Activated CD8-positive, alpha-beta T cell treated with anti-CD3 and anti-CD28 coated beads for 36 hours (primary cell): ENCODE results near the gene PGF. TPM values are rescaled to one million over a fixed set of nuclear protein-coding genes. Genes with fewer than 3 reads are reported as not detected.

Source experiments
- ATAC-seq: fragments of 200-7000 bp; cut with Tn5 transposase; one replicate; pipeline ENCODE4 v1.10.0; 2021; ENCODE audit warnings: mild to moderate bottlenecking, moderate library complexity
- CTCF ChIA-PET: fragments of 350-600 bp; sonication (Branson Sonifier 250); formaldehyde crosslinking; loops from one replicate; lab custom pipeline; 2021; ENCODE audit warnings: antibody characterized with exemption; lab: Charles Lee
- POLR2A ChIA-PET: fragments of 350-600 bp; sonication (Branson Sonifier 250); formaldehyde crosslinking; loops from one replicate; lab custom pipeline; 2021; ENCODE audit warnings: antibody characterized with exemption; lab: Charles Lee
- DNase-seq: peaks from one replicate; pipeline ENCODE4 v3.0.0-alpha.2; 2020
- H3K27ac Mint-ChIP-seq: one replicate; pipeline ENCODE4 v1.8.0; 2021; ENCODE audit warnings: mild to moderate bottlenecking, mixed read lengths
- H3K27me3 Mint-ChIP-seq: one replicate; pipeline ENCODE4 v1.8.0; 2021; ENCODE audit warnings: mixed read lengths
- H3K36me3 Mint-ChIP-seq: one replicate; pipeline ENCODE4 v1.8.0; 2021; ENCODE audit warnings: low read depth, mixed read lengths
- H3K4me1 Mint-ChIP-seq: one replicate; pipeline ENCODE4 v1.8.0; 2021; ENCODE audit warnings: low read depth, mixed read lengths
- H3K4me3 Mint-ChIP-seq: one replicate; pipeline ENCODE4 v1.8.0; 2021; ENCODE audit warnings: mild to moderate bottlenecking, moderate library complexity, mixed read lengths
- H3K9me3 Mint-ChIP-seq: one replicate; pipeline ENCODE4 v1.8.0; 2021; ENCODE audit warnings: mixed read lengths
- intact Hi-C: fragments of 100-400 bp; cut with micrococcal nuclease; formaldehyde crosslinking; loops from one replicate; pipeline ENCODE4 v1.10.0; 2022
- total RNA-seq, 2 experiments: library from RNA; stranded (reverse); gene quantifications; one replicate each; pipeline ENCODE4 v1.2.3, GENCODE V29; 2021
- TF ChIP-seq, protein P1 (sequence below): fragments of 200-600 bp; IDR thresholded peaks from one replicate; pipeline ENCODE4 v1.8.0; 2022; ENCODE audit warnings: antibody characterized with exemption, mild to moderate bottlenecking

Gene PGF
- total RNA-seq, 2 experiments from 2014 or later, result 0.27 to 0.45 TPM

DNA sequence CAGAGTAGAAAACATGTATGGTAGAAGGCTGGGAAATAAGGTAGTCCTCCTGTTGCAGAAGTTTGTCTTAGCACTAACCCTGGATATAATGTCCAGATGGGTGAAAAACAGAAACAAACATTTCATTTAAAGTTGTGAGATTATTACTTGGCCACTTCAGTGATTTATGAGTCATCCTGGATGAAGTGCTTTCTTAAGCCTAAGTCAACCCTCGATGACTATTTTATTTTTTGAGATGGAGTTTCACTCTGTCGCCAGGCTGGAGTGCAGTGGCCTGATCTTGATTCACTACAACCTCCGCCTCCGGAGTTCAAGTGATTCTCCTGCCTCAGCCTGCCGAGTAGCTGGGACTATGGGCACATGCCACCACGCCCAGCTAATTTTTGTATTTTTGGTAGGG is 63.5 kb downstream of the PGF start:
- ChIA-PET POLR2A (interaction anchor here (1.6 to 2.5 kb wide), 3 partner anchors 9 to 14 kb away, joined by 3 to 10 read pairs (median 8); no protein-coding TSS in a partner anchor), CTCF (interaction anchor here (3.0 to 8.1 kb wide), 3 partner anchors 8 to 31 kb away, joined by 11 to 94 read pairs (median 73); no protein-coding TSS in a partner anchor)
- Mint-ChIP-seq H3K27ac (no peak overlapping the region), H3K4me1 (peaks cover 8% of the 10 kb centered on the region), H3K36me3 (peaks cover 53% of the 10 kb centered on the region), H3K4me3 (no peak overlapping the region), H3K9me3 (no peaks in the 10 kb centered on the region), H3K27me3 (no peaks in the 10 kb centered on the region)
- DNase-seq, result no peak
- ATAC-seq, result no peak
- TF ChIP-seq, protein P1, sequence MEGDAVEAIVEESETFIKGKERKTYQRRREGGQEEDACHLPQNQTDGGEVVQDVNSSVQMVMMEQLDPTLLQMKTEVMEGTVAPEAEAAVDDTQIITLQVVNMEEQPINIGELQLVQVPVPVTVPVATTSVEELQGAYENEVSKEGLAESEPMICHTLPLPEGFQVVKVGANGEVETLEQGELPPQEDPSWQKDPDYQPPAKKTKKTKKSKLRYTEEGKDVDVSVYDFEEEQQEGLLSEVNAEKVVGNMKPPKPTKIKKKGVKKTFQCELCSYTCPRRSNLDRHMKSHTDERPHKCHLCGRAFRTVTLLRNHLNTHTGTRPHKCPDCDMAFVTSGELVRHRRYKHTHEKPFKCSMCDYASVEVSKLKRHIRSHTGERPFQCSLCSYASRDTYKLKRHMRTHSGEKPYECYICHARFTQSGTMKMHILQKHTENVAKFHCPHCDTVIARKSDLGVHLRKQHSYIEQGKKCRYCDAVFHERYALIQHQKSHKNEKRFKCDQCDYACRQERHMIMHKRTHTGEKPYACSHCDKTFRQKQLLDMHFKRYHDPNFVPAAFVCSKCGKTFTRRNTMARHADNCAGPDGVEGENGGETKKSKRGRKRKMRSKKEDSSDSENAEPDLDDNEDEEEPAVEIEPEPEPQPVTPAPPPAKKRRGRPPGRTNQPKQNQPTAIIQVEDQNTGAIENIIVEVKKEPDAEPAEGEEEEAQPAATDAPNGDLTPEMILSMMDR, result no peak
- intact Hi-C loops, result no loop called here

Other genes with a start within 250 kb of the PGF start
- 10 to 100 TPM; 26.4 to 28.2 TPM for gene AREL1, start 242.5 kb downstream of the PGF start, total RNA-seq
- 10 to 100 TPM; 75.2 to 78.9 TPM for gene FCF1, start 242.5 kb downstream of the PGF start, total RNA-seq
- 10 to 100 TPM; 43.6 to 49.0 TPM for gene YLPM1, start 192.3 kb downstream of the PGF start, total RNA-seq
- under 1 TPM; 0.38 to 0.65 TPM for gene PROX2, start 79.5 kb downstream of the PGF start, total RNA-seq
- gene DLST, start 73.7 kb downstream of the PGF start, total RNA-seq, result 100 to 1,000 TPM; 110 to 113 TPM
- gene RPS6KL1, start 32.3 kb downstream of the PGF start, total RNA-seq, result 1 to 10 TPM; 4.1 to 5.1 TPM
- gene EIF2B2, start 47.3 kb upstream of the PGF start, total RNA-seq, result 10 to 100 TPM; 50.5 to 51.9 TPM
- gene MLH3, start 95.9 kb upstream of the PGF start, total RNA-seq, result 10 to 100 TPM; 26.8 to 29.0 TPM
- 10 to 100 TPM; 33.9 to 38.6 TPM for gene ACYP1, start 108.4 kb upstream of the PGF start, total RNA-seq
- under 1 TPM; 0.41 to 0.45 TPM for gene ZC2HC1C, start 114.0 kb upstream of the PGF start, total RNA-seq
- gene NEK9, start 171.5 kb upstream of the PGF start, total RNA-seq, result 10 to 100 TPM; 54.9 to 59.5 TPM
- 100 to 1,000 TPM; 173 to 179 TPM for gene TMED10, start 221.0 kb upstream of the PGF start, total RNA-seq